GM12892 (cell line): ENCODE measurements around the gene ANKS1A.

Experiments used
- POLR2A ChIP-seq: IDR thresholded peaks from 2 replicates; pipeline ENCODE4 v1.6.1; 2011; ENCODE audit warnings: low read depth, low read length, control low read depth
- TAF1 ChIP-seq: IDR thresholded peaks from 2 replicates; pipeline ENCODE4 v1.6.1; 2011; ENCODE audit warnings: low read depth, mild to moderate bottlenecking, control low read depth, low read length, borderline replicate concordance

DNA sequence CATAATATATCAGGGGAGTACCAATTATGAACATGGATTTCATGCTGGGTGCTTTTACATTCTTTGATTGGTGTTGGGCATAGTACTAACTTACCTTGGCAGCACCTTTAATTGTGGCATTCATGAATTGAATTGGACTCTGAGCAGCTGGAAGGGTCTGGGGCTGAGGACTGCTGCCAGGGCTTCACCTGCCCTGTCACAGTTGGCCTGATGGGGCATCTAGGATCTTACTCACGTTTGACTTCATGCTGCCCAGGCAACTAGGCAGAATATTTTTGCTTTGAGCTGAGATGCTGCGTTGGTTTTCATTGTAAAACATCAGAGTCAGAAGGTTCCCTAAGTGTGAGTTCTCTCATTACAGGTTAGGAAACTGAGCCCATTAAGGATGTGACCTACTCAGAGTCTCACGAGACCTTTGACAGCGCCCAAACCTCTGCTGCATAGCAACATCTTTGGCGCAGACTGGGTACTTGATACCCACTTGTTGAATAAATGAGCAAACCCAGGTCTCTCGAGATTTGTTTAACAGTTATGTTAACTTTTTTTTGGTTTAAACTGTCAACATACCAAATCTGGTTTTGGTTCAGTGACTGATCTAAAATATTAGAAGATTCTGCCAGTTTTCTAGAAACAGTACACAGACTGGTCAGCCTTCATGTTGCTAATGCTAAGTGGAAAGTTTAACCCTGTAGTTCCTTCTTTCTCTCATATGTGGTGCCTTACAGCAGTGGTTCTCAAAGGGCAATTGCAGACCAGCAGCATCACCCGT lies 147.2 kb downstream of the ANKS1A start:
- TF ChIP-seq POLR2A (no peak), TAF1 (no peak)
